H1 (cell line): Measurements from ENCODE around the gene CCSER2. TPM values are rescaled to one million over a fixed set of nuclear protein-coding genes. Genes with fewer than 3 reads are reported as not detected.

Source experiments
- CTCF ChIA-PET: fragments of 300-600 bp; sonication (Branson Sonifier 250); formaldehyde crosslinking; loops from one replicate; lab custom pipeline; 2021; ENCODE audit not compliant: partially characterized antibody; lab: Charles Lee
- POLR2A ChIA-PET: fragments of 300-600 bp; sonication (Branson Sonifier 250); formaldehyde crosslinking; loops from one replicate; lab custom pipeline; 2021; ENCODE audit warnings: inconsistent platforms; ENCODE audit not compliant: partially characterized antibody; lab: Charles Lee
- DNase-seq, 2 experiments: peaks; one replicate each; pipeline versions ENCODE4 v3.0.0 to v3.0.0-alpha.2; 2010 to 2022; ENCODE audit warnings: low spot score in 2 of 2, low read depth in 1 of 2, mixed read lengths in 1 of 2
- FAIRE-seq: peaks from 2 replicates; lab custom pipeline; 2011; peaks lifted over from hg19 to GRCh38; lab: Jason Lieb, UNC
- H2AFZ ChIP-seq: 2 replicates; pipeline ENCODE4 v1.8.1; 2012; ENCODE audit warnings: low read length, inconsistent platforms
- H2AK5ac ChIP-seq: 2 replicates; pipeline ENCODE4 v1.6.1; 2013; ENCODE audit warnings: low read depth, low read length
- H2BK120ac ChIP-seq: replicated peaks from 2 replicates; pipeline ENCODE3; 2013; ENCODE audit warnings: low read depth, low read length, inconsistent platforms
- H2BK12ac ChIP-seq: 2 replicates; pipeline ENCODE4 v1.6.1; 2013; ENCODE audit warnings: low read depth, low read length
- H2BK15ac ChIP-seq: 2 replicates; pipeline ENCODE4 v1.6.1; 2013; ENCODE audit warnings: low read length
- H2BK20ac ChIP-seq: 2 replicates; pipeline ENCODE4 v1.6.1; 2013; ENCODE audit warnings: low read length
- H2BK5ac ChIP-seq: 2 replicates; pipeline ENCODE4 v1.6.1; 2013; ENCODE audit warnings: low read depth, low read length
- H3K14ac ChIP-seq: 2 replicates; pipeline ENCODE4 v1.6.1; 2013; ENCODE audit warnings: inconsistent platforms; ENCODE audit not compliant: insufficient read length
- H3K18ac ChIP-seq: 2 replicates; pipeline ENCODE4 v1.6.1; 2013; ENCODE audit warnings: low read length; ENCODE audit errors: extremely low read depth
- H3K23ac ChIP-seq: 2 replicates; pipeline ENCODE4 v1.6.1; 2013; ENCODE audit warnings: inconsistent platforms; ENCODE audit not compliant: insufficient read length
- H3K23me2 ChIP-seq: 2 replicates; pipeline ENCODE4 v1.6.1; 2013; ENCODE audit warnings: low read depth, low read length
- H3K27ac ChIP-seq: 2 replicates; pipeline ENCODE4 v1.6.1; 2011; ENCODE audit warnings: low read depth, low read length, inconsistent platforms
- H3K27me3 ChIP-seq, 4 experiments: replicated peaks in 1 of 4; 1 replicate in 1 of 4; 2 replicates in 3 of 4; pipeline versions ENCODE4 v1.6.1 to v1.8.1; 2011 to 2013; ENCODE audit warnings: low read length in 3 of 4, mild to moderate bottlenecking in 3 of 4, inconsistent platforms in 2 of 4, mixed read lengths in 2 of 4, moderate library complexity in 1 of 4; ENCODE audit not compliant: control insufficient read depth in 3 of 4, insufficient read depth in 3 of 4; ENCODE audit errors: extremely low read depth in 1 of 4
- H3K36me3 ChIP-seq, 4 experiments: 2 replicates each; pipeline versions ENCODE4 v1.6.1 to v1.8.1; 2011 to 2013; ENCODE audit warnings: mild to moderate bottlenecking in 4 of 4, low read length in 3 of 4, moderate library complexity in 2 of 4, control low read depth in 1 of 4, inconsistent platforms in 1 of 4; ENCODE audit not compliant: insufficient read depth in 4 of 4, control insufficient read depth in 2 of 4
- H3K4ac ChIP-seq: replicated peaks from 2 replicates; pipeline ENCODE3; 2013; ENCODE audit warnings: low read length, low read depth, mixed read lengths, inconsistent platforms; ENCODE audit not compliant: insufficient read length
- H3K4me1 ChIP-seq, 4 experiments: replicated peaks in 1 of 4; 1 replicate in 1 of 4; 2 replicates in 3 of 4; pipeline versions ENCODE4 v1.6.1 to v1.8.1; 2011 to 2013; ENCODE audit warnings: low read length in 3 of 4, inconsistent platforms in 2 of 4, mixed read lengths in 1 of 4; ENCODE audit not compliant: insufficient read depth in 4 of 4, control insufficient read depth in 3 of 4
- H3K4me2 ChIP-seq, 2 experiments: 2 replicates each; pipeline versions ENCODE4 v1.6.1 to v1.8.1; 2011 to 2013; ENCODE audit warnings: low read depth in 2 of 2, low read length in 2 of 2, control low read depth in 1 of 2, inconsistent platforms in 1 of 2, mild to moderate bottlenecking in 1 of 2; ENCODE audit not compliant: insufficient read depth in 1 of 2
- H3K4me3 ChIP-seq, 4 experiments: fragments of 200-600, 300-600 bp in 1 of 4; sonication (generic), shearing (Covaris generic), sonication (Bioruptor Twin) in 1 of 4; 2 replicates each; pipeline versions ENCODE4 v1.5.1 to v1.8.1; 2011 to 2016; ENCODE audit warnings: low read length in 4 of 4, low read depth in 3 of 4, control low read depth in 2 of 4, inconsistent platforms in 2 of 4, mild to moderate bottlenecking in 2 of 4, mixed read lengths in 1 of 4, moderate library complexity in 1 of 4; ENCODE audit not compliant: insufficient read depth in 2 of 4; ENCODE audit errors: extremely low read depth in 1 of 4
- H3K56ac ChIP-seq: replicated peaks from 2 replicates; pipeline ENCODE3; 2013; ENCODE audit warnings: low read depth, mild to moderate bottlenecking, mixed read lengths, low read length, inconsistent platforms; ENCODE audit not compliant: insufficient read length
- H3K79me1 ChIP-seq: 2 replicates; pipeline ENCODE4 v1.6.1; 2013; ENCODE audit warnings: low read depth, low read length, control low read depth
- H3K79me2 ChIP-seq, 2 experiments: 2 replicates each; pipeline versions ENCODE4 v1.6.1 to v1.8.1; 2012 to 2013; ENCODE audit warnings: low read length in 2 of 2, mild to moderate bottlenecking in 2 of 2, inconsistent platforms in 1 of 2; ENCODE audit not compliant: insufficient read depth in 2 of 2, control insufficient read depth in 1 of 2
- H3K9ac ChIP-seq, 4 experiments: replicated peaks in 1 of 4; 1 replicate in 1 of 4; 2 replicates in 3 of 4; pipeline versions ENCODE4 v1.6.1 to v1.8.1; 2011 to 2013; ENCODE audit warnings: low read depth in 3 of 4, low read length in 3 of 4, control low read depth in 2 of 4, mild to moderate bottlenecking in 2 of 4, moderate library complexity in 2 of 4, inconsistent platforms in 1 of 4; ENCODE audit errors: extremely low read depth in 1 of 4
- H3K9me3 ChIP-seq, 2 experiments: 2 replicates each; pipeline versions ENCODE4 v1.6.1 to v1.8.1; 2012 to 2013; ENCODE audit warnings: mild to moderate bottlenecking in 2 of 2, moderate library complexity in 2 of 2, control low read depth in 1 of 2, inconsistent platforms in 1 of 2, low read depth in 1 of 2, low read length in 1 of 2, mixed read lengths in 1 of 2; ENCODE audit not compliant: insufficient read depth in 2 of 2
- H4K20me1 ChIP-seq, 2 experiments: replicated peaks in 1 of 2; 2 replicates each; pipeline versions ENCODE3 to v1.8.1; 2011 to 2013; ENCODE audit warnings: inconsistent platforms in 2 of 2, low read length in 2 of 2, mild to moderate bottlenecking in 1 of 2; ENCODE audit not compliant: insufficient read depth in 2 of 2, control insufficient read depth in 1 of 2
- H4K5ac ChIP-seq: 2 replicates; pipeline ENCODE4 v1.6.1; 2013; ENCODE audit warnings: low read length, low read depth, mixed read lengths, inconsistent platforms; ENCODE audit not compliant: insufficient read length
- H4K8ac ChIP-seq: 2 replicates; pipeline ENCODE4 v1.8.0; 2013; ENCODE audit warnings: mild to moderate bottlenecking, moderate library complexity, low read length, inconsistent platforms; ENCODE audit not compliant: insufficient read depth; ENCODE audit errors: extremely low read depth
- H4K91ac ChIP-seq: replicated peaks from 2 replicates; pipeline ENCODE3; 2013; ENCODE audit warnings: low read length, mixed read lengths, inconsistent platforms; ENCODE audit not compliant: insufficient read length
- HDAC2 ChIP-seq, 2 experiments: fragments of 300-600 bp in 1 of 2; sonication (generic) in 1 of 2; IDR thresholded peaks; 2 replicates each; pipeline ENCODE4 v1.6.1; 2011 to 2012; ENCODE audit warnings: low read depth in 2 of 2, low read length in 2 of 2, mild to moderate bottlenecking in 2 of 2, moderate library complexity in 2 of 2, borderline replicate concordance in 1 of 2, inconsistent platforms in 1 of 2
- RBBP5 ChIP-seq: IDR thresholded peaks from 2 replicates; pipeline ENCODE4 v1.7.1; 2012; ENCODE audit warnings: low read depth, mild to moderate bottlenecking, inconsistent platforms, low read length, moderate library complexity, borderline replicate concordance
- SIN3A ChIP-seq, 2 experiments: IDR thresholded peaks in 1 of 2; conservative IDR thresholded peaks in 1 of 2; 2 replicates each; pipeline ENCODE4 v1.6.1; 2011 to 2012; ENCODE audit warnings: low read length in 2 of 2, improper control_type of control experiment in 1 of 2, low read depth in 1 of 2, mild to moderate bottlenecking in 1 of 2
- SIRT6 ChIP-seq: IDR thresholded peaks from one replicate; pipeline ENCODE4 v1.7.1; 2012; ENCODE audit warnings: low read length, inconsistent platforms
- TCF12 ChIP-seq: IDR thresholded peaks from 2 replicates; pipeline ENCODE4 v1.6.1; 2011; ENCODE audit warnings: low read depth, mild to moderate bottlenecking, low read length
- WGBS, 2 experiments: shearing (Covaris generic) in 1 of 2; methylation state at CpG; one replicate each; pipeline versions ENCODE4 v1.1.6 to v1.1.7; 2013 to 2015; ENCODE audit warnings: low lambda C conversion rate in 2 of 2, mixed read lengths in 2 of 2, inconsistent platforms in 1 of 2, low coverage in 1 of 2, missing lambda C conversion rate in 1 of 2; ENCODE audit not compliant: insufficient replicate concordance in 2 of 2, insufficient coverage in 1 of 2, insufficient read length in 1 of 2; ENCODE audit errors: extremely low coverage in 1 of 2, missing lambda C conversion rate in 1 of 2; 5-methylcytosine and 5-hydroxymethylcytosine counted together
- polyA plus RNA-seq, 7 experiments: library from polyadenylated mRNA; depleted of rRNA in 3 of 7; stranded (reverse) in 5 of 7; unstranded in 2 of 7; fragments of >200 nt in 5 of 7; fragments of 200-250 nt in 2 of 7; gene quantifications; 1 replicate in 5 of 7; 2 replicates in 1 of 7; 4 replicates in 1 of 7; pipeline versions ENCODE4 v1.2.1 to v1.2.3, GENCODE V29; 2011 to 2013; ENCODE audit warnings: missing spikeins in 2 of 7, mixed read lengths in 2 of 7
- total RNA-seq: library from RNA; stranded (reverse); fragmentation: NEBNext Ultra II Directional; extraction: Animal tissue kit (Norgen Biotek cat#: 25700); gene quantifications from 2 replicates; pipeline ENCODE4 v1.2.1, GENCODE V29; 2021

CCSER2 gene
- total and polyA plus RNA-seq, 2 of the 8 experiments (the other 6 are each of a cell fraction or from before 2014, with no cell fraction given), result 6.9 to 30.5 TPM

DNA sequence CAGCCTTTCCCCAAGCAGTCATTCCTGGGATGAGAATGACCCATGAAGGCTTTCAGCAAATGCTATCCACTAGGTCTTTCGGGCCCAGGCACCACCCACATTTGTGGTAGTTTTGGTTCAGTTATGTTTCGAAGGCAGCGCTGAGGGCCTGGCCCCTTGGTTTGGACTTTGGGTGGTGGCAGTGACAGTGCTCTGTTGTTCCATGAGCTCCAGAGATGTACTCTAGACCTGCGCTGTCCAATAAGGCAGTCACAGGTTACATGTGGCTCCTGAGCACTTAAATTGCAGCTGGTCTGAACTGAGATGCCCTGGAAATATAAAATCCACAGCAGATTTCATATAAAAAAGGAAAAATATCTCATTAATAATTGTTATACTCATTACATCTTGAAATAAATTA lies 209.6 kb downstream of the CCSER2 start:
- Histone ChIP-seq H2AFZ (no peak overlapping the region), H3K4me1 (peaks cover 2 to 8% (median 6%) of the 10 kb centered on the region in 4 experiments; a peak in 6 of 7 replicates), H2BK5ac (no peak overlapping the region), H3K4me3 (no peak overlapping the region), H3K23ac (no peak overlapping the region), H2BK15ac (no peak overlapping the region), H4K91ac (no peak overlapping the region), H4K8ac (no peak overlapping the region; the same call in 1 of the 2 replicates), H3K79me1 (no peaks in the 10 kb centered on the region), H2BK20ac (no peak overlapping the region), H3K56ac (no peak overlapping the region), H3K4ac (no peak overlapping the region), H3K36me3 (no peaks in the 10 kb centered on the region), H3K14ac (no peak overlapping the region), H3K27ac (no peak overlapping the region), H4K5ac (no peak overlapping the region), H2BK120ac (no peak overlapping the region), H3K9me3 (no peaks in the 10 kb centered on the region), H2BK12ac (no peak overlapping the region)
- DNase-seq, result no peak
- CTCF ChIA-PET, result interaction anchor here (0.5 to 26.4 kb wide), 42 partner anchors 8 to 390 kb away, joined by 3 to 558 read pairs (median 5); no protein-coding TSS in a partner anchor
- TF ChIP-seq TCF12 (no peak), HDAC2 (IDR thresholded peaks at IDR 0.05; ENCODE audit: borderline replicate concordance in 1 of 2, low read depth in 2 of 2, low read length in 2 of 2) (no peak), SIN3A (conservative IDR thresholded peaks at IDR 0.05 in 1 of 2, IDR thresholded peaks at IDR 0.05 in 1 of 2; ENCODE audit: low read depth in 1 of 2, low read length in 2 of 2) (no peak), SIRT6 (no peak), RBBP5 (no peak)
- TF ChIP-seq, all 59 proteins: peak for 0
- H3K27me3 ChIP-seq, result peaks cover 0 to 4% (median 0%) of the 10 kb centered on the region in 4 experiments; a peak in 3 of 7 replicates
- POLR2A ChIA-PET, result no interaction called here
- H3K79me2 ChIP-seq, result no peaks in the 10 kb centered on the region
- no peaks in the 10 kb centered on the region for H4K20me1 ChIP-seq
- H3K4me2 ChIP-seq, result no peak overlapping the region
- H3K23me2 ChIP-seq, result no peaks in the 10 kb centered on the region; the same call in 1 of the 2 replicates
- H3K18ac ChIP-seq, result no peak overlapping the region
- no peak overlapping the region for H3K9ac ChIP-seq
- H2AK5ac ChIP-seq, result no peak overlapping the region
- 94% methylated on average over 4 of the region's 4 CpGs; no CpG with 5 or more reads in 1 of the 2 experiments for WGBS, 2 experiments
- no peak for FAIRE-seq
